A549 (cell line): ENCODE measurements around the gene MYH10. TPM values are rescaled to one million over a fixed set of nuclear protein-coding genes. Genes with fewer than 3 reads are reported as not detected.

Experiments used
- ATAC-seq, 2 experiments: fragments of 200-7000 bp in 1 of 2; fragments of >200 bp in 1 of 2; cut with Nextera tagmentation in 1 of 2; cut with Tn5 transposase in 1 of 2; 3 replicates each; pipeline versions ENCODE4 v1.8.0 to v1.9.1; 2018 to 2020; ENCODE audit warnings: mild to moderate bottlenecking in 1 of 2, moderate library complexity in 1 of 2
- CTCF ChIA-PET: fragments of 300-600 bp; sonication (Branson Sonifier 250); formaldehyde crosslinking; extraction: SDS; loops from one replicate; lab custom pipeline; 2021; ENCODE audit warnings: antibody characterized with exemption, inconsistent platforms; lab: Yijun Ruan, JAX
- POLR2A ChIA-PET: fragments of 350-600 bp; formaldehyde crosslinking; extraction: SDS; loops from one replicate; lab custom pipeline; 2021; ENCODE audit warnings: antibody characterized with exemption, inconsistent platforms; lab: Yijun Ruan, JAX
- DNase-seq, 2 experiments: peaks; one replicate each; pipeline versions ENCODE4 v3.0.0 to v3.0.0-alpha.2; 2011 to 2016; ENCODE audit warnings: low read depth in 1 of 2, low spot score in 1 of 2
- FAIRE-seq: peaks from 2 replicates; lab custom pipeline; 2011; peaks lifted over from hg19 to GRCh38; lab: Jason Lieb, UNC
- H3K27ac ChIP-seq, 2 experiments: fragments of >200 bp; sonication (Bioruptor Twin); formaldehyde crosslinking; 3 replicates each; pipeline ENCODE4 v1.5.1; 2016 to 2017
- H3K4me1 ChIP-seq: fragments of >200 bp; sonication (Bioruptor Twin); formaldehyde crosslinking; 3 replicates; pipeline ENCODE4 v1.6.1; 2016
- H3K4me2 ChIP-seq: fragments of >200 bp; sonication (Bioruptor Twin); formaldehyde crosslinking; 3 replicates; pipeline ENCODE4 v1.6.1; 2016
- H3K4me3 ChIP-seq: fragments of >200 bp; sonication (Bioruptor Twin); formaldehyde crosslinking; 3 replicates; pipeline ENCODE4 v1.5.1; 2016
- H3K9me3 ChIP-seq: fragments of >200 bp; sonication (Bioruptor Twin); formaldehyde crosslinking; 3 replicates; pipeline ENCODE4 v1.6.1; 2016
- BHLHE40 ChIP-seq: IDR thresholded peaks from 2 replicates; pipeline ENCODE4 v1.6.1; 2012; ENCODE audit warnings: low read depth, low read length, inconsistent platforms
- CBX8 ChIP-seq: fragments of 200-600 bp; sonication (generic); IDR thresholded peaks from 2 replicates; pipeline ENCODE4 v1.6.1; 2016
- CHD4 ChIP-seq: fragments of 200-600 bp; sonication (generic); IDR thresholded peaks from 2 replicates; pipeline ENCODE4 v1.6.1; 2016; ENCODE audit warnings: antibody characterized with exemption, mild to moderate bottlenecking, borderline replicate concordance
- FOSB ChIP-seq: fragments of 250-450 bp; sonication (Bioruptor Pico); IDR thresholded peaks from 2 replicates; pipeline ENCODE4 v1.5.0; 2020; ENCODE audit warnings: mild to moderate bottlenecking, moderate library complexity
- FOXS1 ChIP-seq: fragments of 250-450 bp; sonication (Bioruptor Pico); IDR thresholded peaks from 2 replicates; pipeline ENCODE4 v1.5.0; 2020; ENCODE audit warnings: mild to moderate bottlenecking, moderate library complexity
- HDAC2 ChIP-seq: fragments of 200-600 bp; sonication (generic); IDR thresholded peaks from 2 replicates; pipeline ENCODE4 v1.6.1; 2016
- HOXB13 ChIP-seq: fragments of 250-450 bp; sonication (Bioruptor Pico); IDR thresholded peaks from 2 replicates; pipeline ENCODE4 v1.5.0; 2020; ENCODE audit warnings: low read depth, mild to moderate bottlenecking, moderate library complexity
- KDM1A ChIP-seq: fragments of 200-600 bp; sonication (generic); IDR thresholded peaks from 2 replicates; pipeline ENCODE4 v1.6.1; 2016; ENCODE audit warnings: low read depth, mild to moderate bottlenecking
- MAFK ChIP-seq: fragments of 450-650 bp; IDR thresholded peaks from 2 replicates; pipeline ENCODE4 v1.6.1; 2014; ENCODE audit not compliant: partially characterized antibody
- NFE2L2 ChIP-seq: fragments of 150-350 bp; conservative IDR thresholded peaks from 2 replicates; pipeline ENCODE4 v1.6.1; 2014; ENCODE audit warnings: low read length
- RARB ChIP-seq: fragments of 250-450 bp; sonication (Bioruptor Pico); IDR thresholded peaks from 2 replicates; pipeline ENCODE4 v1.8.0; 2021; ENCODE audit warnings: mild to moderate bottlenecking, moderate library complexity
- SMC3 ChIP-seq: fragments of >200 bp; sonication (Bioruptor Twin); formaldehyde crosslinking; IDR thresholded peaks from 3 replicates; pipeline ENCODE4 v1.6.1; 2018; ENCODE audit warnings: inconsistent platforms
- TFCP2L1 ChIP-seq: fragments of 250-450 bp; sonication (Bioruptor Pico); IDR thresholded peaks from 2 replicates; pipeline ENCODE4 v1.5.0; 2021; ENCODE audit warnings: mild to moderate bottlenecking
- ZC3H11A ChIP-seq: fragments of 450-650 bp; IDR thresholded peaks from 2 replicates; pipeline ENCODE4 v1.6.1; 2014; ENCODE audit warnings: antibody characterized with exemption, mild to moderate bottlenecking
- ZNF302 ChIP-seq: fragments of 250-450 bp; sonication (Bioruptor Pico); IDR thresholded peaks from 2 replicates; pipeline ENCODE4 v1.9.0; 2021; ENCODE audit warnings: inconsistent platforms, mild to moderate bottlenecking, moderate library complexity
- ZSCAN20 ChIP-seq: fragments of 250-450 bp; sonication (Bioruptor Pico); IDR thresholded peaks from 2 replicates; pipeline ENCODE4 v1.8.0; 2022; ENCODE audit warnings: mild to moderate bottlenecking, moderate library complexity
- WGBS: methylation state at CpG from one replicate; pipeline ENCODE4 v1.1.6; 2017; ENCODE audit errors: missing lambda C conversion rate; 5-methylcytosine and 5-hydroxymethylcytosine counted together
- polyA plus RNA-seq, 4 experiments: library from polyadenylated mRNA; depleted of rRNA in 3 of 4; stranded (reverse); fragments of >200 nt; fragmentation: RNase III in 1 of 4; extraction: RNeasy Plus Mini Kit Qiagen cat#74134 plus additional on column Dnase treatment in 1 of 4; gene quantifications; 2 replicates in 3 of 4; 3 replicates in 1 of 4; pipeline ENCODE4 v1.2.3, GENCODE V29; 2011 to 2017
- TF ChIP-seq, protein P1 (sequence below): fragments of 150-350 bp; IDR thresholded peaks from 2 replicates; pipeline ENCODE4 v1.6.1; 2014; ENCODE audit warnings: low read depth, mild to moderate bottlenecking, low read length
- TF ChIP-seq, protein P2 (sequence below): fragments of 200-600 bp; sonication (generic); IDR thresholded peaks from 2 replicates; pipeline ENCODE4 v1.6.1; 2016; ENCODE audit warnings: antibody characterized with exemption, mild to moderate bottlenecking, moderate library complexity
- TF ChIP-seq, protein P3 (sequence below): fragments of >200 bp; sonication (Bioruptor Twin); formaldehyde crosslinking; IDR thresholded peaks from 2 replicates; pipeline ENCODE4 v1.6.1; 2016
- TF ChIP-seq, protein P4 (sequence below): fragments of 250-450 bp; sonication (Bioruptor Pico); IDR thresholded peaks from 2 replicates; pipeline ENCODE4 v1.5.0; 2020; ENCODE audit warnings: low read depth, mild to moderate bottlenecking, moderate library complexity

The MYH10 gene
- polyA plus RNA-seq, 2 of the 4 experiments (the other 2 are of a cell fraction) = 26.5 to 28.3 TPM

DNA sequence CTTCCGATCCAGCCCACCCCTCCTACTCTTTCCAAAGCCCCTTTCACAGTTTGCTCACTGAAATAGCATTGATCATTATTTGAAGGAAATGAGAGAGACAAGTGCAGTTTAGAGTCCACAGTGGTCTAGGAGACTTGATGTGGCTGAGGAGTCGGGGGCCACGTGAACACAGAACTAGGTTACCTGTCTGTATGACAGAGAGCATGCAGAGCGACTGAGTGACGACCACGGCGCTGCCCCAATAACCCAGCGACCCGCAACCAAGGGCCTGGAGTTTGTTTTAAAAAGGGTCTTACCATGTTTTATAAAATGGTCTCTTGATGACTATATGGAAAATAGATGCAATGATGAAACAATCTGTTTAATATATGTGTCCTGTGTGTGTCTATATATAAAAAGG lies 155.3 kb downstream of the MYH10 start:
- no peak overlapping the region for H3K4me2 ChIP-seq
- no peaks in the 10 kb centered on the region for H3K9me3 ChIP-seq
- FAIRE-seq (no peak), ATAC-seq (no peak), DNase-seq (no peak)
- CTCF ChIA-PET = interaction anchor here (1.1 to 2.5 kb wide), 3 partner anchors 9 to 91 kb away, joined by 4 to 7 read pairs (median 4); no protein-coding TSS in a partner anchor
- H3K4me3 ChIP-seq = no peak overlapping the region
- WGBS = 95% methylated on average over 9 of the region's 9 CpGs
- POLR2A ChIA-PET = no interaction called here
- no peak overlapping the region for H3K27ac ChIP-seq
- TF ChIP-seq ZSCAN20 (CRISPR knock-in tag) (no peak), FOXS1 (CRISPR knock-in tag) (no peak), KDM1A (no peak), ZNF302 (CRISPR knock-in tag) (no peak), TFCP2L1 (no peak), NFE2L2 (no peak), HOXB13 (CRISPR knock-in tag) (no peak), BHLHE40 (no peak), RARB (no peak), CBX8 (no peak), ZC3H11A (no peak), HDAC2 (no peak), SMC3 (no peak), FOSB (no peak), MAFK (no peak)
- TF ChIP-seq, protein P1, sequence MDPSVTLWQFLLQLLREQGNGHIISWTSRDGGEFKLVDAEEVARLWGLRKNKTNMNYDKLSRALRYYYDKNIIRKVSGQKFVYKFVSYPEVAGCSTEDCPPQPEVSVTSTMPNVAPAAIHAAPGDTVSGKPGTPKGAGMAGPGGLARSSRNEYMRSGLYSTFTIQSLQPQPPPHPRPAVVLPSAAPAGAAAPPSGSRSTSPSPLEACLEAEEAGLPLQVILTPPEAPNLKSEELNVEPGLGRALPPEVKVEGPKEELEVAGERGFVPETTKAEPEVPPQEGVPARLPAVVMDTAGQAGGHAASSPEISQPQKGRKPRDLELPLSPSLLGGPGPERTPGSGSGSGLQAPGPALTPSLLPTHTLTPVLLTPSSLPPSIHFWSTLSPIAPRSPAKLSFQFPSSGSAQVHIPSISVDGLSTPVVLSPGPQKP = no peak
- TF ChIP-seq, protein P2, sequence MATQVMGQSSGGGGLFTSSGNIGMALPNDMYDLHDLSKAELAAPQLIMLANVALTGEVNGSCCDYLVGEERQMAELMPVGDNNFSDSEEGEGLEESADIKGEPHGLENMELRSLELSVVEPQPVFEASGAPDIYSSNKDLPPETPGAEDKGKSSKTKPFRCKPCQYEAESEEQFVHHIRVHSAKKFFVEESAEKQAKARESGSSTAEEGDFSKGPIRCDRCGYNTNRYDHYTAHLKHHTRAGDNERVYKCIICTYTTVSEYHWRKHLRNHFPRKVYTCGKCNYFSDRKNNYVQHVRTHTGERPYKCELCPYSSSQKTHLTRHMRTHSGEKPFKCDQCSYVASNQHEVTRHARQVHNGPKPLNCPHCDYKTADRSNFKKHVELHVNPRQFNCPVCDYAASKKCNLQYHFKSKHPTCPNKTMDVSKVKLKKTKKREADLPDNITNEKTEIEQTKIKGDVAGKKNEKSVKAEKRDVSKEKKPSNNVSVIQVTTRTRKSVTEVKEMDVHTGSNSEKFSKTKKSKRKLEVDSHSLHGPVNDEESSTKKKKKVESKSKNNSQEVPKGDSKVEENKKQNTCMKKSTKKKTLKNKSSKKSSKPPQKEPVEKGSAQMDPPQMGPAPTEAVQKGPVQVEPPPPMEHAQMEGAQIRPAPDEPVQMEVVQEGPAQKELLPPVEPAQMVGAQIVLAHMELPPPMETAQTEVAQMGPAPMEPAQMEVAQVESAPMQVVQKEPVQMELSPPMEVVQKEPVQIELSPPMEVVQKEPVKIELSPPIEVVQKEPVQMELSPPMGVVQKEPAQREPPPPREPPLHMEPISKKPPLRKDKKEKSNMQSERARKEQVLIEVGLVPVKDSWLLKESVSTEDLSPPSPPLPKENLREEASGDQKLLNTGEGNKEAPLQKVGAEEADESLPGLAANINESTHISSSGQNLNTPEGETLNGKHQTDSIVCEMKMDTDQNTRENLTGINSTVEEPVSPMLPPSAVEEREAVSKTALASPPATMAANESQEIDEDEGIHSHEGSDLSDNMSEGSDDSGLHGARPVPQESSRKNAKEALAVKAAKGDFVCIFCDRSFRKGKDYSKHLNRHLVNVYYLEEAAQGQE = no peak
- TF ChIP-seq, protein P3, sequence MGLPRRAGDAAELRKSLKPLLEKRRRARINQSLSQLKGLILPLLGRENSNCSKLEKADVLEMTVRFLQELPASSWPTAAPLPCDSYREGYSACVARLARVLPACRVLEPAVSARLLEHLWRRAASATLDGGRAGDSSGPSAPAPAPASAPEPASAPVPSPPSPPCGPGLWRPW = no peak
- TF ChIP-seq, protein P4, sequence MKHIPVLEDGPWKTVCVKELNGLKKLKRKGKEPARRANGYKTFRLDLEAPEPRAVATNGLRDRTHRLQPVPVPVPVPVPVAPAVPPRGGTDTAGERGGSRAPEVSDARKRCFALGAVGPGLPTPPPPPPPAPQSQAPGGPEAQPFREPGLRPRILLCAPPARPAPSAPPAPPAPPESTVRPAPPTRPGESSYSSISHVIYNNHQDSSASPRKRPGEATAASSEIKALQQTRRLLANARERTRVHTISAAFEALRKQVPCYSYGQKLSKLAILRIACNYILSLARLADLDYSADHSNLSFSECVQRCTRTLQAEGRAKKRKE (CRISPR knock-in tag) = no peak
- TF ChIP-seq, all 56 proteins: peak for 0
- H3K4me1 ChIP-seq = no peaks in the 10 kb centered on the region

DNA sequence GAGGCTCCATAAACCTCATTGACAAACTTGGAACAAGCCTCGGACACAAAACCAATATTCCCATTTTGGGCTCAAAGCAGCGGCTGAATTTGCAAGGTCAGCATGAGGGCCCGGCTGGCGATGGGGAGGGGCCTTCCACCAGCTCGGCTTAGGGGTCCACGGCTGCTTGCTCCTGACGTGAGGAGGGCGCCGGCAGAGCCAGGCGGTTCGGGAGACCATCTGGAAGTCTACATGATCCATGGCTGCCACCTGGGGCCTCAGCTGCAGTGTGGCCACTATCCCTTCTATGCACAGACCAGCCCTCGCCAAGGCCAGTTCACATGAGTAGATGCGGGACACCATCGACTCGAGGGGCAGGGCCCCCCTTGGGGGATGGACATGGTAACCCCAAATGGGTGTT lies 155.7 kb downstream of the MYH10 start:
- TF ChIP-seq MAFK (peak; percentile 93), CHD4 (no peak)
- TF ChIP-seq, all 56 proteins: peak for 1
- DNase-seq = no peak
- H3K4me1 ChIP-seq = no peaks in the 10 kb centered on the region
- CTCF ChIA-PET = interaction anchor here (2.5 kb wide), 1 partner anchor 10 kb away, joined by 7 read pairs; no protein-coding TSS in a partner anchor
- ATAC-seq = no peak
- WGBS = 88% methylated on average over 15 of the region's 15 CpGs
- H3K27ac ChIP-seq = no peak overlapping the region
- no peak overlapping the region for H3K4me3 ChIP-seq
- H3K9me3 ChIP-seq = no peaks in the 10 kb centered on the region
- H3K4me2 ChIP-seq = no peak overlapping the region
- no peak for FAIRE-seq
- POLR2A ChIA-PET = no interaction called here
